B cell (primary cell): ENCODE data around the gene CHMP2B. TPM values are rescaled to one million over a fixed set of nuclear protein-coding genes. Genes with fewer than 3 reads are reported as not detected.

Source experiments
- ATAC-seq: fragments of 200-7000 bp; cut with Tn5 transposase; one replicate; pipeline ENCODE4 v1.10.0; 2021; ENCODE audit warnings: low read depth, mild to moderate bottlenecking, moderate number of reproducible peaks, moderate library complexity
- CTCF ChIA-PET: fragments of 350-600 bp; sonication (Branson Sonifier 250); formaldehyde crosslinking; loops from one replicate; lab custom pipeline; 2021; ENCODE audit warnings: antibody characterized with exemption, inconsistent platforms; lab: Charles Lee
- POLR2A ChIA-PET: fragments of 350-600 bp; sonication (Branson Sonifier 250); formaldehyde crosslinking; loops from one replicate; lab custom pipeline; 2021; ENCODE audit warnings: antibody characterized with exemption; lab: Charles Lee
- DNase-seq: peaks from one replicate; pipeline ENCODE4 v3.0.0; 2013
- H2AFZ ChIP-seq: 2 replicates; pipeline ENCODE4 v1.6.1; 2012; ENCODE audit warnings: mild to moderate bottlenecking, low read depth, low read length; ENCODE audit not compliant: insufficient read depth, poor library complexity, severe bottlenecking
- H3K27ac ChIP-seq, 2 donors: 1 replicate in 1 of 2; 2 replicates in 1 of 2; pipeline ENCODE4 v1.5.1; 2012 to 2013; ENCODE audit warnings: low read length in 2 of 2, mild to moderate bottlenecking in 2 of 2, moderate library complexity in 1 of 2
- H3K27me3 ChIP-seq, 4 experiments: fragments of 200-600 bp in 1 of 4; sonication (generic) in 1 of 4; replicated peaks in 1 of 4; 1 replicate in 2 of 4; 2 replicates in 2 of 4; pipeline versions ENCODE4 v1.6.1 to v1.7.0; 2013 to 2016; ENCODE audit warnings: low read length in 3 of 4, mild to moderate bottlenecking in 2 of 4, mixed read lengths in 1 of 4, moderate library complexity in 1 of 4; ENCODE audit not compliant: insufficient read depth in 4 of 4, control insufficient read depth in 3 of 4; ENCODE audit errors: control extremely low read depth in 1 of 4
- H3K36me3 ChIP-seq, 2 experiments: replicated peaks in 1 of 2; 1 replicate in 1 of 2; 2 replicates in 1 of 2; pipeline versions ENCODE4 v1.6.1 to v1.7.1; 2013; ENCODE audit warnings: low read length in 1 of 2; ENCODE audit not compliant: insufficient read depth in 2 of 2, control insufficient read depth in 1 of 2; ENCODE audit errors: control extremely low read depth in 1 of 2, extremely low read depth in 1 of 2
- H3K4me1 ChIP-seq, 2 donors: fragments of 200-600 bp in 1 of 2; sonication (generic) in 1 of 2; 1 replicate in 1 of 2; 2 replicates in 1 of 2; pipeline versions ENCODE4 v1.5.1 to v1.6.1; 2013 to 2017; ENCODE audit warnings: low read length in 2 of 2; ENCODE audit not compliant: control insufficient read depth in 2 of 2, insufficient read depth in 2 of 2
- H3K4me2 ChIP-seq: replicated peaks from 2 replicates; pipeline ENCODE3; 2012; ENCODE audit warnings: mild to moderate bottlenecking, low read depth, low read length; ENCODE audit not compliant: poor library complexity, severe bottlenecking
- H3K4me3 ChIP-seq, 5 experiments: fragments of 200-600 bp in 1 of 5; sonication (generic) in 1 of 5; 1 replicate in 3 of 5; 2 replicates in 2 of 5; pipeline versions ENCODE4 v1.5.1 to v1.7.0; 2011 to 2016; ENCODE audit warnings: low read length in 4 of 5, mild to moderate bottlenecking in 4 of 5, low read depth in 2 of 5, control low read depth in 1 of 5, moderate library complexity in 1 of 5; ENCODE audit not compliant: insufficient read depth in 1 of 5; ENCODE audit errors: control extremely low read depth in 1 of 5, extremely low read depth in 1 of 5
- H3K79me2 ChIP-seq: fragments of 200-600 bp; sonication (generic); one replicate; pipeline ENCODE4 v1.6.0; 2016; ENCODE audit warnings: low read length; ENCODE audit not compliant: control insufficient read depth, insufficient read depth
- H3K9ac ChIP-seq: fragments of 200-600 bp; sonication (generic); 2 replicates; pipeline ENCODE4 v1.6.1; 2017; ENCODE audit warnings: mild to moderate bottlenecking, low read length, moderate library complexity
- H3K9me3 ChIP-seq, 3 donors: one replicate each; pipeline versions ENCODE4 v1.6.1 to v1.7.1; 2013; ENCODE audit warnings: low read length in 2 of 3; ENCODE audit not compliant: control insufficient read depth in 2 of 3, insufficient read depth in 1 of 3; ENCODE audit errors: control extremely low read depth in 1 of 3
- H4K20me1 ChIP-seq: 2 replicates; pipeline ENCODE4 v1.6.0; 2012; ENCODE audit warnings: mild to moderate bottlenecking, low read length; ENCODE audit not compliant: insufficient read depth, control insufficient read depth, poor library complexity, severe bottlenecking
- H3K27ac Mint-ChIP-seq: one replicate; pipeline ENCODE4 v1.8.0; 2021; ENCODE audit warnings: mixed read lengths
- H3K27me3 Mint-ChIP-seq: one replicate; pipeline ENCODE4 v1.8.0; 2021; ENCODE audit warnings: mixed read lengths
- H3K4me1 Mint-ChIP-seq: one replicate; pipeline ENCODE4 v1.8.0; 2021; ENCODE audit warnings: mixed read lengths
- H3K4me3 Mint-ChIP-seq: one replicate; pipeline ENCODE4 v1.8.0; 2021; ENCODE audit warnings: mixed read lengths
- H3K9me3 Mint-ChIP-seq: one replicate; pipeline ENCODE4 v1.8.0; 2022; ENCODE audit warnings: mixed read lengths; ENCODE audit not compliant: insufficient read depth
- CTCF ChIP-seq: fragments of 200-600 bp; IDR thresholded peaks from one replicate; pipeline ENCODE4 v1.8.0; 2022; ENCODE audit warnings: antibody characterized with exemption, mild to moderate bottlenecking
- EZH2 ChIP-seq: IDR thresholded peaks from 2 replicates; pipeline ENCODE4 v1.6.1; 2012; ENCODE audit warnings: borderline replicate concordance, low read depth, mild to moderate bottlenecking, moderate library complexity, low read length; ENCODE audit not compliant: insufficient read depth, poor library complexity, severe bottlenecking
- WGBS: methylation state at CpG from one replicate; pipeline ENCODE4 v1.1.5; 2013; ENCODE audit warnings: missing lambda C conversion rate; ENCODE audit not compliant: insufficient coverage; 5-methylcytosine and 5-hydroxymethylcytosine counted together
- intact Hi-C: fragments of 100-400 bp; cut with micrococcal nuclease; formaldehyde crosslinking; loops from one replicate; pipeline ENCODE4 v1.10.0; 2022
- polyA plus RNA-seq: library from polyadenylated mRNA; depleted of rRNA; stranded (reverse); fragments of >200 nt; gene quantifications from 2 replicates; pipeline ENCODE4 v1.2.3, GENCODE V29; 2012
- total RNA-seq, 2 donors: library from RNA; stranded (reverse); fragments of 120-200 nt in 1 of 2; gene quantifications; 1 replicate in 1 of 2; 2 replicates in 1 of 2; pipeline versions ENCODE4 v1.2.3 to v1.2.4, GENCODE V29; 2013 to 2022

The CHMP2B gene
- total and polyA plus RNA-seq, 2 donors (not counting 1 experiment from before 2014, with no cell fraction given) = 18.4 to 25.0 TPM

GRCh38 chr3:87199628-87200027, 27.5 kb upstream of the CHMP2B start:
- Histone ChIP-seq H3K4me3 (no peak overlapping the region), H2AFZ (no peak overlapping the region), H3K27ac (no peak overlapping the region), H3K9ac (no peak overlapping the region), H3K36me3 (no peaks in the 10 kb centered on the region), H3K79me2 (no peaks in the 10 kb centered on the region), H3K27me3 (no peaks in the 10 kb centered on the region), H3K9me3 (peaks cover 0 to 6% (median 0%) of the 10 kb centered on the region in 3 donors), H3K4me2 (no peak overlapping the region), H3K4me1 (no peaks in the 10 kb centered on the region), H4K20me1 (no peaks in the 10 kb centered on the region)
- no peak overlapping the region for H3K27ac Mint-ChIP-seq
- H3K4me1 Mint-ChIP-seq = no peaks in the 10 kb centered on the region
- ATAC-seq (no peak), DNase-seq (no peak)
- TF ChIP-seq CTCF = no peak
- no peak for TF ChIP-seq EZH2
- H3K4me3 Mint-ChIP-seq = no peak overlapping the region
- intact Hi-C loops = no loop called here
- no peaks in the 10 kb centered on the region for H3K9me3 Mint-ChIP-seq
- POLR2A ChIA-PET = no interaction called here
- no CpG with 5 or more reads among the region's 2 CpGs for WGBS
- CTCF ChIA-PET = no interaction called here
- H3K27me3 Mint-ChIP-seq = peaks cover 5% of the 10 kb centered on the region

GRCh38 chr3:87200060-87200647, 27.0 kb upstream of the CHMP2B start:
- no peak for DNase-seq
- intact Hi-C loops = no loop called here
- H3K4me3 ChIP-seq = no peak overlapping the region
- H3K27ac ChIP-seq = no peak overlapping the region
- no peaks in the 10 kb centered on the region for H3K79me2 ChIP-seq
- H4K20me1 ChIP-seq = no peaks in the 10 kb centered on the region
- no peak for ATAC-seq
- ChIA-PET CTCF (no interaction called here), POLR2A (no interaction called here)
- Mint-ChIP-seq H3K4me3 (no peak overlapping the region), H3K4me1 (no peaks in the 10 kb centered on the region), H3K9me3 (no peaks in the 10 kb centered on the region), H3K27me3 (peaks cover 9% of the 10 kb centered on the region), H3K27ac (no peak overlapping the region)
- H3K4me1 ChIP-seq = no peaks in the 10 kb centered on the region
- no peak overlapping the region for H2AFZ ChIP-seq
- no peak for TF ChIP-seq CTCF
- no peak for TF ChIP-seq EZH2
- no CpG with 5 or more reads among the region's 3 CpGs for WGBS
- no peak overlapping the region for H3K9ac ChIP-seq
- peaks cover 0 to 6% (median 0%) of the 10 kb centered on the region in 3 donors for H3K9me3 ChIP-seq
- H3K27me3 ChIP-seq = no peaks in the 10 kb centered on the region
- no peaks in the 10 kb centered on the region for H3K36me3 ChIP-seq
- H3K4me2 ChIP-seq = no peak overlapping the region
